HG03135 (cell line): ENCODE results near the gene MYRFL.

ENCODE experiments used
- ATAC-seq: cut with Tn5 transposase; IDR thresholded peaks from one replicate; pipeline ENCODE4 v1.9.1; 2021; ENCODE audit warnings: mild to moderate bottlenecking, moderate library complexity; ENCODE audit not compliant: unreplicated experiment

Gene MYRFL

DNA sequence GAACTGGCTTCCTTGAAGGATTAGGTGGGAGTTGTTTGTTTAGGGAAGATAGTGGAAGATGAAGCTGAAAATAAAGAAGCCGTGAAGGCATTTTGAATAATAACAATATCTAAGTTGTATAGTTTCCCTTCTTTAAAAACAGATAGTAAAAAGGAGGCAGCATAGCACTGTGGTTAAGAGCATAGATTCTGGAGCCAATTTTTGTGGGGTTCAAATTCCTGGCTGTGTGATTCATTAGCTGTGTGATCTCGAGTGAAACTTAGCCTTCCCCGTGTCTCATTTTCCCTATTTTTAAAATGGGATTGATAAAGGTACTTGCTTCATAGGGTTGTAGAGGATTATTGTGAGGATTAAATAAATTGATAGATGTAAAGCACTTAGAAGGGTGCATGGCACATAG lies 104.5 kb downstream of the MYRFL start:
- no peak for ATAC-seq

DNA sequence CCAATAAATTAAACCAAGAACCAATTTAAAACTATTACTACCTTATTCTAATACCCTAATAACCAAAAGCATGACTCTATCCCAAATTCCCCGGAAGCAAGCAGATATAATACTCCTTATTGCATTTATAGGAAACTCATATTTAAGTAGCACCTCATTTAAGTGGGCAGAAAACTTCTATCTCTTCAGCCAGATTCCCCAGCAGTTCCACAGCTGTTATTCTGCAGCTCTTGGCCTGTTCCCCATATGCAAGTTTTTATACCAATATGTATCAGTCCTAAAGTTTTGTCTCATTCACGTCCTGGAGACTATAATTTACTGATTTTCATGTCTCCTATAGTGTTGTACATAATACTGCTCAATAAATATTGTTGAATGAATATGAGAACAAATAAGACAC lies 106.5 kb downstream of the MYRFL start:
- ATAC-seq: no peak

DNA sequence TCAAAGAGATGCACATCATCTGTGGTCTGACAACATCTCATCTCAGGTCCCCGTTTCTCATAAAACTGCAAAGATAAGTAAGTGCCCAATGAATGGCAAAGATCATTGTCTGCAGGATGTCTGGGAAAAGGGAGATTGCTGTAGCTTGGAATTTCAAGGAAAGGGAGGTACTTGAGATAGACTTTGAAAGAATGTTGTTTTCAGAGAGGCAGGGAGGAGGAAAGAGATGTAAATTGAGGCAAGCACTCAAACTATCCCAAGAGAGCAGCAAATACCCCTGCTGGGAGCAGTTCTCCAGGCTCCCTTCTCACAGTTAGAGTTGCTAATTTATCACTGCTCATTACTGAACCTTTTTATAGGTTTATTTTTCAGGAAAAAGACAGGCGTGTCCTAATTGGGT lies 107.1 kb downstream of the MYRFL start:
- ATAC-seq: no peak

DNA sequence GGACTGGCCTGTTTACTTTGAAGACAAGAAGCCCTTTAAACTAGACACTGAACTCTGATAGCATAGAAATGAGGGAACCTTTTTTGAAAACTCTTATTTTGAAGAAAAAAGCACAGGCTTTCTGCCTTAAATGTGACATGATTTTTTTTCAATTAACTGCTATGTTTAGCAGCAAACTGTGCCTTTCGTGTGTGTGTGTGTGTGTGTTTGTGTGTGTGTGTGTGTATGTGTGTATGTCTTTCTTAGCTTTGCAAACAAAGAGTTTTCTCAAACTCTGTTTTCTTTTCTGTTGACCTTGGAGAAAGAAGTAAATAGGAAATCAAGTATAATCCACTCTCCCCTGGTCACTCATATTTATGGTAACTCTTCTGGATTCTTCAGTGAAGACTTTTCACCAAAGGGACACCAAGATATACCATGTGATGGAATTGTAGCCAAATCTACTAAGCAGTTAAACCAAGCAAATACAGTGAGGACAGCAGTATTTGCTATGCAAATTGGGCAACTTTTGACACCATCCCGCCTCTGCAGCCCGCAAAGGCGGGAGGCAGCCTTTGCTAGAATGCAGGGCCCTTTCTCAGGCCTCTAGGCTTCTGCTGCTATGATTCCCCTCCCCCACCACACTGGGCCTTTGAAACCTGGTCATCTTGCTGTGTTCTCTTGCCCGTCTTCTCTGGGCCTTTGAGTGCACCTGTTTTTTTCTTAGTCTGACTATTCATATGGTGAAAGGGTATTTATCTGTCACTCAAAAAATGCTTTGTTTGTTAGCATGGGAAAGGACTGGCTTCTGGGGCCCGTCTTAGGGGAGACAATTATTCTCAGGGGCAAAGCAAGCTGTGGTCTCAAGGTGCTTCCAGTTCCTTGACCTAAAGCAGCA lies 107.9 kb downstream of the MYRFL start:
- no peak for ATAC-seq

DNA sequence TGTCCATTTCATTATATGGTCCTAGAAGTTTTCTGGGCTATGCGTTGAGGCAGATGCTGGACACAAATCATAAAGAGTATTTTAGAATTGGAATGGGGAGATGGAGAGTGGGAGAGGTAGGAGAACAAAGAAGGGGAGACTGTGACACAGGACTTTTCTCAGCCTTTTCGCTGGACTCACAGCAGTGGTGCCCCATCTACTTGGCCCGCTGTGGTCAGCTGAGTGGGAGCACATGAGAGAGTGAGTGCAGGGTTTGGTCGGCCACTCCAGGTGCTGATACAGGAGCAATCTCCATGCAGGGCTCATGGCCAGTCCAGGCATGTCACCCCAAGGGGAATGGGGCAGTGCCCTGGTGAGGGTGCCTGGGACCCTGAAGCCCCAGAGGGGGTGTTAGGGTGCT lies 109.0 kb downstream of the MYRFL start:
- no peak for ATAC-seq

DNA sequence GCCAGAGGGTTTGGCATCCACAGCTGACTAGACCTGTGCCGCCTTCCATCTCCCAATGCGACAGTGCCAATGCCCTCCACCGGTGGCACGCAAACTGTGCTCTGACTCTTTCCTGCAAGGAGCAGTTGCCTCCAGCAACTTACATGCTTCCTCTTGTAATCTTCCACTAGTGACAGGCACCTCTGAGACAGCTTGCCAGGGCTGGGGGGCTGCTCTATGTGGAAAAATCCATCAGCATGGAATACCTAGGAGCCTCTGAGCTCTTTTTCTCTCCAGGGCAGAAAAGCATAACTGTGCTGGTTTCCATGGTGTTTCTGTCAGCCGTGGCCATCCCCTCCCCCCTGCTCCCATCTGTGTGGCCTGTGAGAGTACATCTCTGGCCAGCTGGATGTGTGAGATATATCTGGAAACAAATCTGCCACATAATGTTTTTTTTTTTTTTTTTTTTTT lies 110.6 kb downstream of the MYRFL start:
- ATAC-seq: no peak

DNA sequence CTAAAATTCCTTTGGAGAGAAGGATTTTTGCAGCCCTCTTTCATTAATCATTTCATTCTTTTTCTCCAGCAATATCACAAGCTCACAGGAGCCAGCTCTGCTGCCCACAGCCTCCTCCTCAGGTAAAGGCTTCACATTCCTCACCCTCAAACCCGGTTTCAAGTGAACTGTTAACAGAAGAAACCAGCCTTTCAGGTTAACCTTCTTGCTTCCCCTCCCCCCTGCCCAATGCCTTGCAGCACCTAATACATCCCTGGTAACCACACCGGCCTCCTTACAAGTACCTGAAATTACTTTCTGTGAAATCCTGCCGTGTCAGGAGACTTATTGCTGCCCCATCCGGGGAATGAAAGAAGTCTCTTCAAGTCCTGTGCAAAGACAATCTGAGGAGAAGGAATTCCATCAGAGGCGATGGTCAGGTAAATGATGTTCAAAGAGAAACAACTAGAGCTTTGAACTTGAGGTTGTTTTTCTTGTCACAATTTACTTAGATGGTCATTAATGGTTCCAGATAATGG lies 111.2 kb downstream of the MYRFL start:
- no peak for ATAC-seq

DNA sequence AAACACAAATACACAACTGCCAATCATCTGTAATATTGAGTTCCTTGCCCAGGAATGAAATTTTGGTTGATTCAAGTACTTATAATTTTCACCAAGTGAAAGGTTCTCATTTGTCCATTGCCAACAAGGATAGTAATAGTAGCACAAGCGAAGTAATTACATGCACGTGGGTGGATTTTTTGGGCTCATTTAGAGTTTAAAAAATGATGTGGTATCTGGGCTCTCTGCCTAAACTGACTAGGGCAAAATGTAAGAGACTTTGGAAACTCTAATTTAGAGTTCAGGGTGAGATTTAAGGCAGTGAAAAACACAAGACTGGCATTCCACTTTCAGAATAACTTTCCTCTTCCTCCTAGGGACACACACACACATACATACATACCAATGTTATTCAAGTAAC lies 111.7 kb downstream of the MYRFL start:
- ATAC-seq: no peak

DNA sequence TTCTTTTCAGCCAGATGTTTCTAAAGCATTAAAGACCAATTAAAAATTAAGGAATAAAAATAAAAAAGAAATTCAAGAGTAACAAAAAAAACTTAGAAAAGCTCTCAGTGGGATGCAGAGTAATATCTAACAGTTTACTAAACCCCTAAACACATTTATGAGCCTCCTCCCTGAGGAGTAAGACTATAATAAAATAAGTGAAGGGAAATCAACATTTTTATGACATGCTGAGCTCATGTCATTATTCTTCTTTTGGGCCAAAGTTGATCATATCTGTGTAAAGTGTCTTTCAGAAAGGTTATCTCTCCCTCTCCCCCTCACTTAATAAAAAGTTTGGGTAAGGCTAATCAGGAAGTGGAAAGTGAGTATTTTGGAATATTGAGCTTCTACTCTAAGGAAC lies 122.1 kb downstream of the MYRFL start:
- no peak for ATAC-seq

DNA sequence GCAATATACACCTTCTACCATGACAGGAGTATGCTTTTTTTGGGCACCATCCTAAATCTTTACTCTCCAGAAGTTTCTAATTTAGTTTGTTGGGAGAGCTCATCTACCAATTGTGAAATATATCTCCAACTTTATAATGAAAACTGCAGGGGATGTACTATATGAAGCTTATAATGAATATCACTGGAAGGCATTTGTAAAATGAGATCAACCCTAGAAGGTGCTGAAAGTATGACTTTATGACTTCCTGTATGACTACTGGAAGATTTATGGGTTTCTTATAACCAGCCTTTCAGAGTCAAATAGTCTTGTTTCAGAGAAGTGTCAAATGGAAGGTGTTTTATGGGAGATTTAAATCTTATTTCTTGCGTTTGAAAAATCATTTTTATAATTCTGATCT lies 122.9 kb downstream of the MYRFL start:
- no peak for ATAC-seq

DNA sequence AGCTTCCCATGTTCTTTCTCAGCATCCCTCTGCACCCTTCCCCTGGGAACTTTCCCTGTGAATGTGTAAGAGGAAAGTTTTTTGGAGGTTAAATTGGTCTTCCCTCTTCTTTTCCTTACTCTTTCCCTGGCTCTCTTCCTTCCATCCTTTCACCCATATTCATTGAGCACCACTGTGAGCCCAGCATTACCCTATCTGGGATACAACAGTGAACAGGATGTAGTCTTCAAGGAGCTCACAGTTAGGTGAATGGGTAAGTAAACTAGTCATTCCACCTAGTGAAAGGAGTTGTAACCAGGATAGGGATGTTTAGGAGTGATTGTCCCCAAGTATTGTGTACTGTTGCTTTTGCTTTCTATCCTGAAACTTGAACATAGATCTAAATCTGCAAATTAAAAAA lies 123.8 kb downstream of the MYRFL start:
- ATAC-seq: no peak

DNA sequence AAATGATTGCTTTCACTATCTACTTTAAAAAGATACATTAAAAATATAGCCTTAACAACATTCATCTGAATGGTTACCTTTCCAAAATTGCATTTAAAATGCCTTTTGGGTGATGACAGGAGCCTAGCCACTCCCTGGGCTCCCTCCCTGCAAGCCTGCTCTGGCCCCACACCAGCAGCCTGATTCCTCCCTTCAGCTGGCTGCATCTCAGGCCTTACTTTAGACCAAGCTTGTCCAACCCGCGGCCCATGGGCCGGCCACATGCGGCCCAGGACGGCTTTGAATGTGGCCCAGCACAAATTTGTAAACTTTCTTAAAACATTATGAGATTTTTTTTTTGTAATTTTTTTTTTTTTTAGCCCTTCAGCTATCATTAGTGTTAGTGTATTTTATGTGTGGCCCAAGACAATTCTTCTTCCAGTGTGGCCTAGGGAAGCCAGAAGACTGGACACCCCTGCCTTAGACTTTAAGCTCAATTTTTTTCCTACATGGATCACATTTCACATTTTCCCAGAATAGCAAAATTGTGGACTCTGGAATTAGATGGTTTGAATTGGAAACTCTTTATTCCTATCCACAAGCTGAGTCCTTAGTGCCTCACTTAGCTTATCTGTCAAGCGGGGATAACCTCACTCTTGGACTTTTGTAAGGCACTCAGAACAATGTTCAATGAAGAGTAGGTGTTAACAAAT lies 124.4 kb downstream of the MYRFL start:
- ATAC-seq: no peak

DNA sequence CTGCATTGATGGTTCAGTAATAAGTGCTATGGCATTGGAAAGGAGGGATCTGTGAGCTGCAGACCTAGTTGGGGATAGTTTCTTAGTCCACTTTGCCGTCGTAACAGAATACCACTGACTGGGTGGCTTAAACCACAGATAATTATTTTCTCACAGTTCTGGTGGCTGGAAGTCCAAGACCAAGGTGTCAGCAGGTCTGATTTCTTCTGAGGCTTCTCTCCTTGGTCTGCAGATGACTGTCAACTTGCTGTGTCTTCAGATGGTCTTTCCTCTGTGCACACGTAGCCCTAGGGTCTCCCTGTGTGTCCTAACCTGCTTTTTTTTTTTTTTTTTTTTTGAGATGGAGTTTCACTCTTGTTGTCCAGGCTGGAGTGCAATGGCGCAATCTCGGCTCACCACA lies 126.1 kb downstream of the MYRFL start:
- no peak for ATAC-seq

DNA sequence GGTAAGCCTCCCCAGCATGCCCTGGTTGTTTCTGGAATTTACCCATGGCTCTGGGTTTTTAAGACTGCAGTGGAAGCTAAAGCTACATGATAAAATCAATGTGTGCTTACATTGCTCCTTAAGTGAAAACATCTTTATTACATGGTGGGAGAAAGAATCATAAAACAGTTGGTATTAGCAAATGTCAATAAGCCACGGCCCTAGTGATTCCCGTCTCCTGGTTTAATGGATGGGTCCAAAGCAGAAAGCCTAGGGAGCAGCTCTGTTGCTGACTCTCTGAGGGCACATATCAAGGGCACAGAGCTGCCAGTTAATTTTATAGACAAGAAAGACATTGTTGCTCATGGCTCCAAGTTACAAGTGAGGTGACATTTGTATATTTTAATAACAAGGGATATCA lies 127.9 kb downstream of the MYRFL start:
- no peak for ATAC-seq

DNA sequence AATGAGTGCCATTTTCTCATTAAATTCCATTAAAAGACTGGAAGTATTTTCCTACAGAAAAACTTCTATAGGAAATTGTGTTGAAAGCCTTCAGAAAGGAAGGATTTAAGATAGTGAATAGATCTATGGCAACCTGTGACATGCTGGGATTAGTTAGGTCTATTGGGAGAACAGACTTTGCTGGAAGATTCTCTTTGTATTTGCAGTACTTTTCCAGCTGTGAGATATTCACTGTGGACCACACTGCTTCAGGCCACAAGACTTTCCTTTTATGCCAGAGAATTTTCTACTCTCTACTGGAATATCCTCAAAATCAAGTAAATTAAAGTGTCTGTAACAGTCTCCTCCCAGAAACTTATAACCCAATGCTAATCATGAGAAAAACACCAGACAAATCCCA lies 136.2 kb downstream of the MYRFL start:
- no peak for ATAC-seq

DNA sequence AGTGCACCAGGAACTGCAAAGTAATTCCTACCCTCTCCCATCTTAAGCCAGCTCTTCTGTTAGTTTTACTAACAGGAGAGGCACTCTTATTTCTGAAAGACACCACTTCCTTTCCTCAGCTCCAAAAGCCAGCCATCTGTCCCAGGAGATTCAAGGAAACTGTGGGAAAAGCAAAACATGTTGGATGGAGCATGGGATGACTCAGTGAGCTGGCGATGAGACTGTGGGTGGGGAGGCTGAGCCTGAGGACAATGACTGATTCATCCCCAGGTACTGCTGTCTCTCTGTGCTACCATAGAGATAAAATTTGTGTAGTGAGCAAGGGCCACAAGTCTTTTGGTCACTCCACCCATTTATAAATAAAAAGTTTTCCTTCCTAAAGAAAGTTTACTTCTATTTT lies 141.4 kb downstream of the MYRFL start:
- no peak for ATAC-seq

DNA sequence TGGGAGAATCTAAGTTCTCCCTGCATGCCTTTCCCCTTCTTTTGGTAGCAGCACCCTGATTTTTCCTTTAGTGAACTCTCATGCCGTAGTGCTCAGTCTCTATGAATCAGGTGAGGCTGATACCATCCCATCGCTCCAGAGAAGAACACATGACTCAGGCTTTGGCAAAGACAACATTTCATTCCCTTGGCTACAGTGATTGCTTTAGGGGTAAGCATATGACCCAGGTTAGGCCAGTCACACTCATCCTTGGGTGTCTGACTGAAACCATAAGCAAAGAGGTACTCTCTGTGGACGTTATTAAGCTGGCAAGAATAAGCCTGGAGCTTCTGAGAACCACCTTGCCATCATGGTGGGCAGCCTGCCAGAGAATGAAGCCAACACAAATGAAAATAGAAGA lies 141.8 kb downstream of the MYRFL start:
- no peak for ATAC-seq

DNA sequence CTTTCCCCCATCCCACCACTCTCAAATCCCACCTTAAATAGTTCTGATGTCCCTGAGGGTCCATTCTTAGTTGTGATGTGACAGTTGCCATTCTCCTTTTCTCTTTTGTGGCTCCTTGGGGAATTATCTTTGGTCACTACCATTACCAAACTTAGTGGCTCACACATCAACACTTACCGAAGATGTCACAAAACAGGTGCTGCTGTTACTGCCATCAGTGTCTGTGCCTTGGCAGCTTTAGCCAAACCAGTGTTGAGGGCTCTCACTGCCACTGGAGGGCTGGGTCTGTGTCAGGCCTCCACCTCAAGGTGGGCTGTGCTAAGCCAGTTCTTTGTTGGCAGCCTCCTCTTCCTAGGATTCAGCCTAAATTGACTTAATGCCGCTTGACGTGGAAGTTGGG lies 144.0 kb downstream of the MYRFL start:
- ATAC-seq: no peak

DNA sequence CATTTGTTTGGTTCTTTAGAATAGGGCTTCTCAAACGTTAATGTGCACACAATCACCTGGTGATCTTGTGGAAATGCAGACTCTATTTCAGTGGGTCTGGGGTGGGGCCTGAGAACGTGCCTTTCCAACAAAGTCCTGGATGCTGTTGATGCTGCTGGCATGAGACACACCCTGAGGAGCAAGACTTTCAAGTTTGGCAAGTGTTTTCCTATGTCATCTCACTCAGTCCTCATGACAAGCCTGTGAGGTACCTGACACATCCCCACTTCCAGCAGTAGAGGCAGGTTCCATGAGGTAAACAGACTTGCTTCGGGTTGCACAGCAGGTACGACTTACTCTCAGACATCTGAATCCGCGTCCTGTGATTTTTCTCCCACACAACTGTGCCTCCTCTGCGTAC lies 147.1 kb downstream of the MYRFL start:
- no peak for ATAC-seq

DNA sequence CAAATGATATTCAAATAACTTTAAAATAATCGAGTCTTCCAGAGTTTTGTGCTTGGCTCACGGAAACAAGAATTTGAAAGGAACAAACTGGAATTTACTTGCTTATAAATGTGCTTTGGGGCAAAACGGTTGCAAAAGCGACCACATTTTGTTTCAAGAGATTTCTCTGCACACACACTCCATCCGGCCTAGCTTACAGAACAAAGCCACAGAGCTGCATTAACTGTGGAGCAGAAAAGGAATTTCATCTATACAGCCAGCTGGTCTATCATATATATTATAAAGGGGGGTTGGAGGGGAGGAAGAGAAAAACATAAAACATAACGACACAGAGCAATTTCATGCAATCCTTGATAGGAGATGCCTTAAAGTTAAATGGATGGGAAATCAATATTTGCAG lies 153.0 kb downstream of the MYRFL start:
- ATAC-seq: no peak

DNA sequence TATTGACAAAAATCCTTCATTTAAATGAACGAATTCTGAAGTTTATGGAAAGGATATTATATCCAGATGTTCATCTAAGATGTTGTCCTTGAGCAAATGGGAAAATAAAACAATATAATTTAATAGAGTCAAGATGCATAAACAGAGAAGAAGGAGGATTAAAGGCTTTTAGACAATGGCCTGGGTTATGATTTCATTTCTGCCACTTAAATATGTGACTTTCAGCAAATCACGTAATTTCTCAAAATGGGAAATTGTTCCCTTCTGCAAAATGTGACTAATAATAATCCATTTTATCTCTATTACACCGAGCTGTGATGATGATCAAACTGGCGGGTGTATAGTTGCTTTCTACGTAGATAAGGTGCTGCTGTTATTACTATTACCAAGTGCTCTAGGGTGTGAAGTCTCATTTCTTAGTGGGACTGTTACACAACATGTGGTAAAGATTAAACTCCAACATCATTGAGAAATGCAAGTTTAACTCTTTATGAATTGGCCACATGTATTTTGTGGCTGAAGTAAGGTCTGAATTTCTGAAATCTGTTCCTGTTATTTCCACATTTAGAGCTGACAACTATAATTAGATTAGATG lies 157.0 kb downstream of the MYRFL start:
- no peak for ATAC-seq

DNA sequence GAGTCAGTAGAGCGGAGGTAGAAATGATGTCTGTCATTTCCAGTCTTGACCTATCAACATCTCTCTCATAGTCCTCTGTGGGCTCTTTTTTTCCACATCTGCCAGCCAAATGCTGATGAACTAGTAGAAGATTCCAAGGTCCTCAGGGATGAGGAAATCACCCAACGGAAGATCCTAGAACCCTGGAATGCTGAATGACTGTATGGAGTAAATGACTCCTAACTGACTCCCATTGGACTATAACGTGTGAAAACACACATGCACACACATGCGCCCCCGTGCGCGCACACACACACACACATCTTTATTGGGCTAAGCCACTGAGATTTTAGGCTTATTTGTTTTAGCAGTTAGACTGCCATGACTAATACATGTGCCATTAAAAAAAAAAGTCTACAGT lies 159.2 kb downstream of the MYRFL start:
- ATAC-seq: no peak
